Measurements from ENCODE around the gene ASAP3.

ASAP3 gene

GRCh38 chr1:23396380-23396779 is 87.6 kb downstream of the ASAP3 start:
- no peaks in the 10 kb centered on the region for H3K9me3 ChIP-seq (ENCODE audit: control insufficient read depth, insufficient read depth, low read depth, low read length)
- H3K36me3 ChIP-seq (ENCODE audit: control insufficient read depth in 2 of 2, insufficient read depth in 1 of 2, low read length in 2 of 2) = no peaks in the 10 kb centered on the region
- TF ChIP-seq ZNF394 (tag by site-specific recombination; IDR thresholded peaks at IDR 0.05; ENCODE audit: borderline replicate concordance) = no peak
- no peak for TF ChIP-seq KLF1 (tag by site-specific recombination; IDR thresholded peaks at IDR 0.05)
- no peak for TF ChIP-seq FEZF1 (tag by site-specific recombination; IDR thresholded peaks at IDR 0.05)
- TF ChIP-seq YY2 (tag by site-specific recombination; IDR thresholded peaks at IDR 0.05) = no peak
- TF ChIP-seq ZNF19 (tag by site-specific recombination; IDR thresholded peaks at IDR 0.05; ENCODE audit: low read depth) = no peak
- TF ChIP-seq KLF17 (tag by site-specific recombination; IDR thresholded peaks at IDR 0.05) = no peak
- TF ChIP-seq ZBTB48 (tag by site-specific recombination; IDR thresholded peaks at IDR 0.05) = no peak
- TF ChIP-seq ZBTB11 (tag by site-specific recombination; conservative IDR thresholded peaks at IDR 0.05; ENCODE audit: low read depth) = no peak
- TF ChIP-seq ZNF366 (tag by site-specific recombination; conservative IDR thresholded peaks at IDR 0.05) = no peak
- no peak for TF ChIP-seq ZFP37 (tag by site-specific recombination; IDR thresholded peaks at IDR 0.05)
- TF ChIP-seq ZNF518A (tag by site-specific recombination; conservative IDR thresholded peaks at IDR 0.05; ENCODE audit: low read depth) = no peak
- no peak for TF ChIP-seq ZBTB6 (tag by site-specific recombination; IDR thresholded peaks at IDR 0.05)
- no peak for TF ChIP-seq ZNF132 (tag by site-specific recombination; IDR thresholded peaks at IDR 0.05; ENCODE audit: borderline replicate concordance)
- no peak for TF ChIP-seq ZNF211 (tag by site-specific recombination; IDR thresholded peaks at IDR 0.05; ENCODE audit: low read depth)
- TF ChIP-seq ZNF704 (tag by site-specific recombination; IDR thresholded peaks at IDR 0.05) = no peak
- no peak for TF ChIP-seq OVOL3 (tag by site-specific recombination; IDR thresholded peaks at IDR 0.05)
- no peak for TF ChIP-seq IKZF3 (tag by site-specific recombination; IDR thresholded peaks at IDR 0.05)
- no peak for TF ChIP-seq ZNF843 (tag by site-specific recombination; IDR thresholded peaks at IDR 0.05)
- no peak for TF ChIP-seq BCL6B (tag by site-specific recombination; IDR thresholded peaks at IDR 0.05)
- no peak for TF ChIP-seq REPIN1 (tag by site-specific recombination; IDR thresholded peaks at IDR 0.05; ENCODE audit: low read depth)
- no peak overlapping the region for H3K4me3 ChIP-seq (ENCODE audit: low read depth, low read length)
- no peak overlapping the region for H3K27ac ChIP-seq (ENCODE audit: extremely low read depth, low read depth, low read length)
- H3K4me1 ChIP-seq (ENCODE audit: control insufficient read depth, insufficient read depth, low read length) = no peaks in the 10 kb centered on the region
- ChIA-PET CTCF (no interaction called here), POLR2A (interaction anchor here (0.7 to 1.2 kb wide), 2 partner anchors 28 to 229 kb away, joined by 4 to 5 read pairs; no protein-coding TSS in a partner anchor)
